Panc1 (cell line): ENCODE results near the gene SLC34A1. TPM values are rescaled to one million over a fixed set of nuclear protein-coding genes. Genes with fewer than 3 reads are reported as not detected.
"Not testable (repeated sequence)": the region's sequence is repeated elsewhere in the genome, so short reads cannot be mapped to it uniquely, and the experiment has no call there.

Source experiments
- ATAC-seq: fragments of 200-7000 bp; cut with Tn5 transposase; 2 replicates; pipeline ENCODE4 v1.9.1; 2020; ENCODE audit warnings: mild to moderate bottlenecking, moderate library complexity
- BruUV-seq: library from RNA; stranded (reverse); fragments of 400-500 nt; replicated peaks from 2 replicates; lab custom pipeline; 2021; lab: Mats Ljungman, UMichigan
- CTCF ChIA-PET: fragments of 300-600 bp; sonication (Branson Sonifier 250); formaldehyde crosslinking; loops from one replicate; lab custom pipeline; 2022; ENCODE audit warnings: antibody characterized with exemption; lab: Charles Lee
- POLR2A ChIA-PET: fragments of 300-600 bp; sonication (Branson Sonifier 250); formaldehyde crosslinking; loops from one replicate; lab custom pipeline; 2022; ENCODE audit warnings: antibody characterized with exemption; lab: Charles Lee
- DNase-seq: peaks from one replicate; pipeline ENCODE4 v3.0.0-alpha.2; 2010; ENCODE audit warnings: low read depth, low spot score
- H3K27ac ChIP-seq: 2 replicates; pipeline ENCODE4 v1.5.1; 2011; ENCODE audit warnings: mild to moderate bottlenecking, low read length, inconsistent platforms
- H3K27me3 ChIP-seq: fragments of 200-500 bp; sonication (Bioruptor generic); 2 replicates; pipeline ENCODE4 v1.6.0; 2014; ENCODE audit warnings: low read length, inconsistent platforms; ENCODE audit not compliant: control insufficient read depth, insufficient read depth
- H3K36me3 ChIP-seq: fragments of 200-500 bp; sonication (Bioruptor generic); 2 replicates; pipeline ENCODE4 v1.5.1; 2014; ENCODE audit warnings: inconsistent platforms, mild to moderate bottlenecking, low read length, moderate library complexity; ENCODE audit not compliant: control insufficient read depth, insufficient read depth
- H3K4me1 ChIP-seq: 2 replicates; pipeline ENCODE4 v1.5.1; 2011; ENCODE audit warnings: inconsistent platforms, mild to moderate bottlenecking, low read length, moderate library complexity; ENCODE audit not compliant: control insufficient read depth, insufficient read depth
- H3K4me3 ChIP-seq, 2 experiments: 2 replicates each; pipeline ENCODE4 v1.5.1; 2011 to 2012; ENCODE audit warnings: low read depth in 2 of 2, low read length in 2 of 2, mild to moderate bottlenecking in 2 of 2, inconsistent platforms in 1 of 2, moderate library complexity in 1 of 2
- H3K9me3 ChIP-seq: fragments of 200-500 bp; sonication (Bioruptor generic); 2 replicates; pipeline ENCODE4 v1.5.1; 2014; ENCODE audit warnings: low read depth, mild to moderate bottlenecking, inconsistent platforms, low read length, moderate library complexity; ENCODE audit not compliant: control insufficient read depth, insufficient read depth
- CTCF ChIP-seq: fragments of 450-650 bp; IDR thresholded peaks from 2 replicates; pipeline ENCODE4 v1.5.1; 2017; ENCODE audit warnings: mild to moderate bottlenecking
- POLR2AphosphoS5 ChIP-seq: IDR thresholded peaks from 2 replicates; pipeline ENCODE4 v1.6.1; 2012; ENCODE audit warnings: mild to moderate bottlenecking, low read depth, low read length, moderate library complexity
- REST ChIP-seq, 2 experiments: IDR thresholded peaks; 2 replicates each; pipeline ENCODE4 v1.6.1; 2011 to 2012; ENCODE audit warnings: low read depth in 2 of 2, control low read depth in 1 of 2, low read length in 1 of 2, mild to moderate bottlenecking in 1 of 2, moderate library complexity in 1 of 2; ENCODE audit not compliant: insufficient read depth in 1 of 2
- SIN3A ChIP-seq: IDR thresholded peaks from 2 replicates; pipeline ENCODE4 v1.6.1; 2012; ENCODE audit warnings: low read depth, mild to moderate bottlenecking, low read length, moderate library complexity, borderline replicate concordance; ENCODE audit not compliant: insufficient read depth
- TCF7L2 ChIP-seq: IDR thresholded peaks from 2 replicates; pipeline ENCODE4 v1.6.1; 2011; ENCODE audit warnings: mild to moderate bottlenecking, low read depth, low read length, inconsistent platforms
- in situ Hi-C: cut with HindIII; loops from 2 replicates; pipeline ENCODE4 v1.10.0; 2016; ENCODE audit warnings: low sequenced_read_pairs, low pct_unique_long_range_greater_than_20kb
- intact Hi-C: fragments of 100-400 bp; cut with micrococcal nuclease; formaldehyde crosslinking; loops from one replicate; pipeline ENCODE4 v1.10.0; 2022; ENCODE audit not compliant: unreplicated experiment
- total RNA-seq: library from RNA; stranded (reverse); gene quantifications from one replicate; pipeline ENCODE4 v1.2.1, GENCODE V29; 2021; ENCODE audit not compliant: unreplicated experiment

SLC34A1 gene
- total RNA-seq, 1 experiment from 2014 or later, result not detected

- Histone ChIP-seq H3K4me3 (no peak overlapping the region), H3K9me3 (no peaks in the 10 kb centered on the region), H3K27ac (no peak overlapping the region), H3K4me1 (no peaks in the 10 kb centered on the region), H3K27me3 (no peaks in the 10 kb centered on the region), H3K36me3 (no peaks in the 10 kb centered on the region)
- no TSS peak for BruUV-seq
- CTCF ChIA-PET, result interaction anchor here (0.7 kb wide), 1 partner anchor 109 kb away, joined by 4 read pairs; no protein-coding TSS in a partner anchor
- no peak for ATAC-seq
- POLR2A ChIA-PET, result no interaction called here
- in situ Hi-C loops, result no loop called here
- DNase-seq, result no peak
- intact Hi-C loops, result no loop called here
- TF ChIP-seq POLR2AphosphoS5, result no peak
- no peak for TF ChIP-seq REST (IDR thresholded peaks at IDR 0.05; ENCODE audit: insufficient read depth in 1 of 2, low read depth in 2 of 2, low read length in 1 of 2)
- TF ChIP-seq CTCF, result no peak
- TF ChIP-seq TCF7L2, result no peak
- no peak for TF ChIP-seq SIN3A
Measured at GRCh38 chr5:177412603-177413233, 28.5 kb downstream of the SLC34A1 start.

- no peaks in the 10 kb centered on the region for H3K27me3 ChIP-seq
- in situ Hi-C loops, result no loop called here
- POLR2A ChIA-PET, result no interaction called here
- ATAC-seq (no peak), DNase-seq (no peak)
- no peaks in the 10 kb centered on the region for H3K36me3 ChIP-seq
- no peaks in the 10 kb centered on the region for H3K4me1 ChIP-seq
- CTCF ChIA-PET, result interaction anchor here (0.6 kb wide), 1 partner anchor 12 kb away, joined by 5 read pairs; the partner anchor contains the start of gene GRK6
- no peak for TF ChIP-seq REST (IDR thresholded peaks at IDR 0.05; ENCODE audit: insufficient read depth in 1 of 2, low read depth in 2 of 2, low read length in 1 of 2)
- no peak for TF ChIP-seq POLR2AphosphoS5
- no peak for TF ChIP-seq SIN3A
- no peak for TF ChIP-seq TCF7L2
- TF ChIP-seq CTCF, result no peak
- BruUV-seq, result no TSS peak
- no peak overlapping the region for H3K4me3 ChIP-seq
- no peaks in the 10 kb centered on the region for H3K9me3 ChIP-seq
- intact Hi-C loops, result no loop called here
- no peak overlapping the region for H3K27ac ChIP-seq
Measured at GRCh38 chr5:177414481-177414880, 30.2 kb downstream of the SLC34A1 start.

GRCh38 chr5:177417081-177417480, 32.8 kb downstream of the SLC34A1 start:
- in situ Hi-C loops, H3K4me1 ChIP-seq, POLR2A ChIA-PET: not testable (repeated sequence)

More at GRCh38 chr5:177417081-177417480, 32.8 kb downstream of the SLC34A1 start:
- H3K9me3 ChIP-seq, H3K4me3 ChIP-seq, intact Hi-C loops, H3K27ac ChIP-seq, BruUV-seq, H3K27me3 ChIP-seq, DNase-seq, H3K36me3 ChIP-seq, ATAC-seq: not testable (repeated sequence)
- CTCF ChIA-PET, result interaction anchor here (0.7 kb wide), 1 partner anchor 28 kb away, joined by 7 read pairs; no protein-coding TSS in a partner anchor
